Activated T-cell treated with anti-CD3 and anti-CD28 coated beads for 24 hours (primary cell): ENCODE results near the gene TMEM86A.
"Not testable (repeated sequence)": the region's sequence is repeated elsewhere in the genome, so short reads cannot be mapped to it uniquely, and the experiment has no call there.

Source experiments
- DNase-seq: peaks from one replicate; pipeline ENCODE4 v3.0.0-alpha.2; 2020; ENCODE audit warnings: low read depth

The TMEM86A gene, protein sequence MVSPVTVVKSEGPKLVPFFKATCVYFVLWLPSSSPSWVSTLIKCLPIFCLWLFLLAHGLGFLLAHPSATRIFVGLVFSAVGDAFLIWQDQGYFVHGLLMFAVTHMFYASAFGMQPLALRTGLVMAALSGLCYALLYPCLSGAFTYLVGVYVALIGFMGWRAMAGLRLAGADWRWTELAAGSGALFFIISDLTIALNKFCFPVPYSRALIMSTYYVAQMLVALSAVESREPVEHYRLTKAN

DNA sequence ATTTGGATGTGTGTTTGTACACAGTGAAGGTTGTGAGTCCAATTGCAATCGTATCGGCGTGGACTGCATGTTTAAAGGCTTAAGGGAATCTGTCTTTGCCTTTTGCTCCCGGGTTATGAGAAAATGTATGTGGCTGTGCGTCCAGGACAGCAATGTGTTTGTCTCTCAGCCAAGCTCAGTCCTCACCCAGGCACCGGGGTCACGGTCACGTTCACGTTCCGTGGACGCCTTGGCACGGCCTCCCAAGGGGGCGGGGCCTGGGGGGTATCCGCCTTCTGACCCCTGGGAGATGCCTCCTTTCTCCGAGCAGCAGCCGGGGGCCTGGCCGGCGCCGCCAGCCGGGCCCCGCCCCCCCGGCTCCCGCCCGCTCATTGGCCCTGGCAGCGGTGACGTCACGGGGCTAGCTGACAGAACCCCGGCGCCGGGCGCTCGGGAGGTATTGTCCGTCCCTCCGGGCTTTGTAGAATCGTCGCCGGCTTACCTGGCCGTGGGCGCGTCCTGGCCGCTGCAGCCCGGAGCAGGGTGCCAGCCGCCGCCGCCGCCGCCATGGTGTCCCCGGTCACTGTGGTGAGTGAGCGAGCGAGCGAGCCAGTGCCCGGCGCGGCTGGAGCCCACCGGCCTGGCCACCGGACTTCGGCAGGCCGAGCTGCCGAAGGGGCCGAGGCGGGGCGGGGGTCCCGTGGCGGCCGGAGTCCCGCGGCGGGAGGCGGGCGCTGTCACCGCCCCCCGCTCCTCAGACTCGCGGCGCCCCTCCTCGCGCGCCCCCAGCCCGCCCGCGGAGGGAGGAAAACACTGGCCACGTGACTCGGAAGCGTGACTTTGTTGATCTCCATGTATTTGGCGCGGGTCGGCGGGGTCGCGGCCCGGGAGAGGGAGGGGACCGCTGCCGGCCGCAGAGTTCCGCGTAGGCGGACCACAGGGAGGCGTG is at the start of gene TMEM86A:
TSS of gene TMEM86A (plus strand) at position 439 of the 928 bp plus-strand sequence. CDS start at position 547, 108 bp downstream.
- DNase-seq, result peak; percentile 86

GRCh38 chr11:18650353-18650752 is 48.2 kb upstream of the TMEM86A start:
- no peak for DNase-seq

- DNase-seq, result no peak
These were observed 47.6 kb upstream of the TMEM86A start for GRCh38 chr11:18650859-18651557.

DNA sequence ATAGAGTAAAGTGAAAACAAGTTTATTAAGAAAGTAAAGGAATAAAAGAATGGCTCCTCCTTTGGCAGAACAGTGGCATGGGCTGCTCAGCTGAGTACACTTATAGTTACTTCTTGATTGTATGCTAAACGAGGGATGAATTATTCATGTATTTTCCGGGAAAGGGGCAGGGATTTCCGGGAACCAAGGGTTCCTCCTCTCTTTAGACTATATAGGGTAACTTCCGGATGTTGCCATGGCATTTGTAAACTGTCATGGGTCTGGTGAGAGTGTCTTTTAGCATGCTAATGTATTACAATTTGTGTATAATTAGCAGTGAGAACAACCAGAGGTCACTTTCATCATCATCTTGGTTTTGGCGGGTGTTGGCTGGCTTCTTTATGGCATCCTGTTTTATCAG is 40.9 kb upstream of the TMEM86A start:
- DNase-seq, result no peak

DNA sequence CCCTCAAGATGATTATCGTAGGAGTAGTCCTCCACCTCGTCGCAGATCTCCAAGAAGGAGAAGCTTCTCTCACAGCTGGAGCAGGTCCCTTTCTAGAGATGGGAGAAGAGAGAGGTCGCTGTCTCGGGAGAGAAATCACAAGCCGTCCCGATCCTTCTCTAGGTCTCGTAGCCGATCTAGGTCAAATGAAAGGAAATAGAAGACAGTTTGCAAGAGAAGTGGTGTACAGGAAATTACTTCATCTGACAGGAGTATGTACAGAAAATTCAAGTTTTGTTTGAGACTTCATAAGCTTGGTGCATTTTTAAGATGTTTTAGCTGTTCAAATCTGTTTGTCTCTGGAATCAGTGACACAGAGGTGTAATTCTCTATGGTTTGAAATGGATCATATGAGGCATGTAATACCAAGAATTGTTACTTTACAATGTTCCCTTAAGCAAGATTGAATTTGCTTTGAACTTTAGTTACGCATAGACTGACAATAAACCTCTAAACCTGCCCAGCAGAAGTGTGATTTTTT is 33.2 kb upstream of the TMEM86A start:
- DNase-seq, result not testable (repeated sequence)

- no peak for DNase-seq
These were observed 30.4 kb upstream of the TMEM86A start for GRCh38 chr11:18668131-18668530.

DNA sequence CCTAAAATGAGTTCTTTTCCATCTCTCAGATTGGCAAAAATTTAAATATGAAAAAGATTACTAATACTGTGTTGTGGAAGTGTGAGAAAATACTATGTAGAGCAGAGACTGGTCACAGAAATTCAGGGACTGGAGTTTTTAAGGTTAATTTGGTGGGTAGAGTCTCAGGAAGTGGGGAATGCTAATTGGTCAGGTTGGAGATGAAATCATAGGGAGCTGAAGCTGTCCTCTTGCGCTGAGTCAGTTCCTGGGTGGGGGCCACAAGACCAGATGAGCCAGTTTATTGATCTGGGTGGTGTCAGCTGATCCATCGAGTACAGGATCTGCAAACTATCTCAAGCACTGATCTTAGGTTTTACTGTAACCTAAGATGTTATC is 29.4 kb upstream of the TMEM86A start:
- DNase-seq, result peak; percentile 21

DNA sequence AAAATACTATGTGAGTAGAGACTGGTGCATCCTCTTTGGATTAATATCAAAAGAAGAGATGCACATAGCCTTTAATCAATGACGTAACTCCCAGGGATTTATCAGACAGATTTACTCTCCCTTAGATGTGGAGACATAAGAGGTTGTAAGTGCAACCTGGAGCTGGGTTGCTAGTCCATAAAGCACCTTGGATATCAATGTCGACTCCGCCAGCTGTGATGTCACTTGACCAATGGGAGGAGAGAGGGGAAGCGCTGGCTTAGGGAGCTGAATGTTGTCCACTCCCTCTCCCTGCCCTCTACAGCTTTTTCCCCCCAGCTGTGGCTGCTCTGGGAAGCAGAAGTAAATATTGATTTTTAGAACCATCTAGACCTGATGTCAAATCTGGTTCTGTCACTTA is 28.9 kb upstream of the TMEM86A start:
- no peak for DNase-seq

DNA sequence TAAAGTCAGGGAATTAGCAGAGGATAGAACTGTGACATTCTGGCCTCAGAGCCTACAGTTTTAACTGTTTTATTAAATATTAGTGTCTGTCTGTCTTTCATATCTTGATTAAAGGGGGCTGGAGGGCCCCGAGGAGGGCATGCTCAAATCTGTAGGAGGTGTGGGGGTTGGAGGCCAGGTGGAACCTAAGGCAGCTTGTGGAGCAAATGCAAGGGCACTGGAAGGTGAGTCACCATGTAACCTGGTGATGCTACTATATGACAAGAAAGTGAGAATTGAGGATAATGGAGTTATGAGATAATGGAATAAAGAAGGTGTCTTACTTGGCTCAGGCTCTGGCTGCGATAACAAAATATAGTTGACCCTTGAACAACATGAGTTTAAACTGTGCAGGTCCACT is 27.3 kb upstream of the TMEM86A start:
- no peak for DNase-seq

GRCh38 chr11:18672209-18672608 is 26.4 kb upstream of the TMEM86A start:
- peak; percentile 30 for DNase-seq

DNA sequence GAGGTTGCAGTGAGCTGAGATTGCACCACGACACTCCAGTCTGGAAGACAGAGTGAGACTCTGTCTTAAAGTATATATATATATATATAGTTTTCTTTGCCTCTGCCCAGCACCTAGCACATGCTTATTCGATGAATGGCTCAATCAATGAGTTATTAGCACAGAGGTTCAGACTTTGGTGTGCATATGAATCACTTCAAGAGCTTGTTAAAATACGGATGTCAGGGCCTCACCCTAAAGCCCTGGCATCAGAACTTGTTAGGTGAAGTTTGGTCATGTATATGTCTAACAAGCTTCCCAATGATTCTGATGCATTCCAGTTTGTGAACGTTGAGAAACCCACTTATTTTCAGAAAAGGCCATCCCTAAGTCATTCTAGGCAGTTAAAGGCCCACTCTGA is 21.8 kb upstream of the TMEM86A start:
- no peak for DNase-seq

- DNase-seq, result no peak
These were observed 21.0 kb upstream of the TMEM86A start for GRCh38 chr11:18677560-18677959.

DNA sequence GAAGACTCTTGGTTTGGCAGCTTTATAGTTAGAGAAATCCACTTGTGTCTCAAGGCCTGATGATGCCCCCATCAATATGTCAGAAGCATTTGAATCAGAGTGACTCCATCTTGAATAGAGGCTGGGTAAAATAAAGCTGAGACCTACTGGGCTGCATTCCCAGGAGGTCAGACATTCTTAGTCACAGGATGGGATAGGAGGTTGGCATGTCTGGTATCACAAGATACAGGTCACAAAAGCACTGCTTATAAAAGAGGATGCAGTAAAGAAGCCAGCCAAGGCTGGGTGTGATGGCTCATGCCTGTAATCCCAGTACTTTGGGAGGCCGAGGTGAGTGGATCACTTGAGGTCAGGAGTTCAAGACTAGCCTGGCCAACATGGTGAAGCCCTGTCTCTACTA is 16.6 kb upstream of the TMEM86A start:
- not testable (repeated sequence) for DNase-seq

GRCh38 chr11:18682466-18682865 is 16.1 kb upstream of the TMEM86A start:
- no peak for DNase-seq

DNA sequence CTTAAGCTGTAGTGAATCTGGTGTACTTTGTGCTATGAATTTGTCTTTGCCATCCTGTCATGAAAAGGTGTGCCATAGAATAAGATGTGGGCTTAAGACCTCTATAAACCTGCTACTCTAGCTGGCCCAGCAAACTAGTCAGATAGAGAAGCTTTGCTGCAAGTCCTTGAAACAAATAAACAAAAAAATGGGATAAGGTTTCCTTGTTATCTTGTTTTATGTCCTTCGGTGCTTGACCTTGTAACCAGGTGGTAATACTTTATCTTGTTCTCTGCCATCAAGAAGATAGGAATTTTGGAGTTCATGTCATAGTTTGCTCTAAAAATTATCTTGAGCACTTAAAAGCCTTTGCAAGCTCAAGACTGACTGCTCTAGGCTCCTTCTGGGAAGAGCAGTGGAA is 14.3 kb upstream of the TMEM86A start:
- no peak for DNase-seq

GRCh38 chr11:18691467-18692140 is 7.0 kb upstream of the TMEM86A start:
- not testable (repeated sequence) for DNase-seq

GRCh38 chr11:18692941-18693760 is 5.4 kb upstream of the TMEM86A start:
- no peak for DNase-seq

- DNase-seq, result no peak
These were observed 1.8 kb upstream of the TMEM86A start for GRCh38 chr11:18696638-18697225.

- DNase-seq, result no peak
These were observed 1.0 kb upstream of the TMEM86A start for GRCh38 chr11:18697576-18697975.

DNA sequence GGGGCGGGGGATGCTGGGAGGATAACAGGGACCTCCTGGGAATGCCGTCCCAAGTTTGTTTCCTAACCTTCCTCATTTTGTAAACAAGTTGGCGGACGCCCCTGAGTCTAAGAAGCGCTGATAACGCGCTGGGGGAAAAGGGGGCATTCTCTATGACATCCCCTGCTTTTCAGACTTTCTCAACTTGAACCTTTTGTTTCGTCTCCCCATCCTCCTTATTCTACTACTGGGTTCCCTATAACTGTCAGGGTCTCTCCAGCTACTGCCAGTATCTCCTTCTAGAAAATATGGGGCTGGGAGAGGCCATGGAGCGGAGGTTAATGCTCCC is 654 bp downstream of the TMEM86A start:
- no peak for DNase-seq

GRCh38 chr11:18699848-18700261 is 1.3 kb downstream of the TMEM86A start:
- DNase-seq, result no peak
